IMR-90 (cell line): Measurements from ENCODE around the gene RNU1-4. TPM values are rescaled to one million over a fixed set of nuclear protein-coding genes. Genes with fewer than 3 reads are reported as not detected.
"Not testable (repeated sequence)": the region's sequence is repeated elsewhere in the genome, so short reads cannot be mapped to it uniquely, and the experiment has no call there.

ENCODE experiments used
- ATAC-seq: fragments of 200-7000 bp; cut with Tn5 transposase; 2 replicates; pipeline ENCODE4 v1.9.1; 2020; ENCODE audit warnings: low read depth, mild to moderate bottlenecking, moderate library complexity
- BruUV-seq: library from RNA; stranded (reverse); fragments of 400-500 nt; replicated peaks from 2 replicates; lab custom pipeline; 2021; lab: Mats Ljungman, UMichigan
- CTCF ChIA-PET: fragments of 300-600 bp; formaldehyde crosslinking; extraction: SDS; loops from one replicate; lab custom pipeline; 2021; ENCODE audit warnings: antibody characterized with exemption; lab: Yijun Ruan, JAX
- POLR2A ChIA-PET: fragments of 300-600 bp; sonication (Branson Sonifier 250); formaldehyde crosslinking; loops from one replicate; lab custom pipeline; 2022; ENCODE audit warnings: antibody characterized with exemption; ENCODE audit not compliant: unreplicated experiment; lab: Charles Lee
- DNase-seq: peaks from one replicate; pipeline ENCODE4 v3.0.0; 2013
- H2AFZ ChIP-seq: replicated peaks from 2 replicates; pipeline ENCODE3; 2013; ENCODE audit warnings: low read length, mild to moderate bottlenecking; ENCODE audit not compliant: poor library complexity
- H2AK5ac ChIP-seq: 2 replicates; pipeline ENCODE4 v1.6.1; 2013; ENCODE audit warnings: low read depth, low read length, inconsistent platforms
- H2AK9ac ChIP-seq: replicated peaks from 2 replicates; pipeline ENCODE3; 2013; ENCODE audit warnings: mild to moderate bottlenecking, low read depth, low read length, moderate library complexity; ENCODE audit not compliant: poor library complexity
- H2BK120ac ChIP-seq: 2 replicates; pipeline ENCODE4 v1.6.1; 2013; ENCODE audit warnings: low read depth, low read length, inconsistent platforms
- H2BK15ac ChIP-seq: 3 replicates; pipeline ENCODE4 v1.6.1; 2013; ENCODE audit warnings: low read depth, low read length, inconsistent platforms
- H2BK20ac ChIP-seq: 2 replicates; pipeline ENCODE4 v1.6.1; 2013; ENCODE audit warnings: low read depth, mild to moderate bottlenecking, inconsistent platforms, low read length, moderate library complexity
- H2BK5ac ChIP-seq: 2 replicates; pipeline ENCODE4 v1.6.1; 2013; ENCODE audit warnings: mild to moderate bottlenecking, low read depth, low read length, inconsistent platforms; ENCODE audit not compliant: poor library complexity, severe bottlenecking
- H3K14ac ChIP-seq: replicated peaks from 2 replicates; pipeline ENCODE4 v1.6.1; 2013; ENCODE audit warnings: low read depth, low read length, inconsistent platforms
- H3K18ac ChIP-seq: 2 replicates; pipeline ENCODE4 v1.6.1; 2013; ENCODE audit warnings: low read depth, low read length, control low read depth
- H3K23ac ChIP-seq: 2 replicates; pipeline ENCODE4 v1.6.1; 2013; ENCODE audit warnings: low read depth, low read length, inconsistent platforms
- H3K27ac ChIP-seq: 2 replicates; pipeline ENCODE4 v1.5.1; 2013; ENCODE audit warnings: mild to moderate bottlenecking, control low read depth, low read length; ENCODE audit not compliant: insufficient read depth
- H3K27me3 ChIP-seq: 2 replicates; pipeline ENCODE4 v1.6.1; 2013; ENCODE audit warnings: low read length; ENCODE audit not compliant: control insufficient read depth, insufficient read depth
- H3K36me3 ChIP-seq: 2 replicates; pipeline ENCODE4 v1.6.1; 2013; ENCODE audit warnings: low read length, mixed read lengths; ENCODE audit not compliant: control insufficient read depth, insufficient read depth
- H3K4ac ChIP-seq: 2 replicates; pipeline ENCODE4 v1.6.1; 2013; ENCODE audit warnings: low read depth, low read length, inconsistent platforms
- H3K4me1 ChIP-seq: 2 replicates; pipeline ENCODE4 v1.6.1; 2013; ENCODE audit warnings: low read length, mixed read lengths; ENCODE audit not compliant: control insufficient read depth, insufficient read depth
- H3K4me2 ChIP-seq: 2 replicates; pipeline ENCODE4 v1.6.1; 2013; ENCODE audit warnings: low read depth, mild to moderate bottlenecking, control low read depth, low read length, moderate library complexity
- H3K4me3 ChIP-seq: 2 replicates; pipeline ENCODE4 v1.5.1; 2013; ENCODE audit warnings: low read depth, mild to moderate bottlenecking, control low read depth, low read length, moderate library complexity; ENCODE audit not compliant: insufficient read depth
- H3K56ac ChIP-seq: 2 replicates; pipeline ENCODE4 v1.6.1; 2013; ENCODE audit warnings: low read length, inconsistent platforms; ENCODE audit not compliant: insufficient read depth; ENCODE audit errors: extremely low read depth
- H3K79me1 ChIP-seq, 2 experiments: 2 replicates each; pipeline ENCODE4 v1.6.1; 2013; ENCODE audit warnings: low read length in 2 of 2, inconsistent platforms in 1 of 2, low read depth in 1 of 2
- H3K9ac ChIP-seq: 2 replicates; pipeline ENCODE4 v1.6.1; 2013; ENCODE audit warnings: low read depth, low read length, control low read depth
- H3K9me1 ChIP-seq: 2 replicates; pipeline ENCODE4 v1.6.1; 2013; ENCODE audit warnings: low read length, inconsistent platforms; ENCODE audit not compliant: insufficient read depth
- H3K9me3 ChIP-seq: 2 replicates; pipeline ENCODE4 v1.6.1; 2013; ENCODE audit warnings: low read length; ENCODE audit not compliant: control insufficient read depth, insufficient read depth
- H4K20me1 ChIP-seq: 2 replicates; pipeline ENCODE4 v1.6.1; 2013; ENCODE audit warnings: low read length, inconsistent platforms; ENCODE audit not compliant: insufficient read depth
- H4K5ac ChIP-seq: 2 replicates; pipeline ENCODE4 v1.6.1; 2013; ENCODE audit warnings: mild to moderate bottlenecking, low read depth, low read length, control low read depth
- H4K8ac ChIP-seq, 2 experiments: 2 replicates each; pipeline ENCODE4 v1.6.1; 2013; ENCODE audit warnings: low read depth in 2 of 2, low read length in 2 of 2, control low read depth in 1 of 2, inconsistent platforms in 1 of 2
- H4K91ac ChIP-seq: 2 replicates; pipeline ENCODE4 v1.6.1; 2013; ENCODE audit warnings: low read depth, low read length, inconsistent platforms; ENCODE audit not compliant: insufficient read depth
- WGBS, 2 experiments: methylation state at CpG; one replicate each; pipeline versions ENCODE4 v1.1.5 to v1.1.7; 2013; ENCODE audit warnings: missing lambda C conversion rate in 2 of 2; ENCODE audit not compliant: insufficient read length in 1 of 2; ENCODE audit errors: extremely low coverage in 2 of 2; 5-methylcytosine and 5-hydroxymethylcytosine counted together
- dilution Hi-C: fragments of 300-500 bp; cut with HindIII; formaldehyde crosslinking; loops from one replicate; pipeline ENCODE4 v1.14.3; 2018; ENCODE audit warnings: low sequenced_read_pairs; ENCODE audit not compliant: unreplicated experiment
- in situ Hi-C: fragments of 300-500 bp; cut with MboI; formaldehyde crosslinking; loops from 3 replicates; pipeline ENCODE4 v1.14.3; 2019; ENCODE audit warnings: low sequenced_read_pairs, inconsistent platforms, mixed read lengths
- intact Hi-C: fragments of 100-400 bp; cut with micrococcal nuclease; formaldehyde crosslinking; loops from 2 replicates; pipeline ENCODE4 v1.10.0; 2022
- polyA plus RNA-seq, 3 experiments: library from polyadenylated mRNA; depleted of rRNA; stranded (reverse); fragments of >200 nt; gene quantifications; 2 replicates each; pipeline ENCODE4 v1.2.3, GENCODE V29; 2012; ENCODE audit warnings: low replicate concordance in 1 of 3
- total RNA-seq: library from RNA; depleted of rRNA; stranded (reverse); fragments of >200 nt; gene quantifications from 2 replicates; pipeline ENCODE4 v1.2.3, GENCODE V29; 2012

The RNU1-4 gene
- total and polyA plus RNA-seq, 2 of the 4 experiments (the other 2 are of a cell fraction): under 0.01 TPM; not detected in 1

GRCh38 chr1:16712131-16712530 is 28.2 kb upstream of the RNU1-4 start:
- H3K4me3 ChIP-seq, H3K9me3 ChIP-seq, H2BK5ac ChIP-seq, H4K8ac ChIP-seq, intact Hi-C loops, H3K36me3 ChIP-seq, H4K5ac ChIP-seq, H2BK15ac ChIP-seq, H3K4ac ChIP-seq, CTCF ChIA-PET, H2BK20ac ChIP-seq, H3K56ac ChIP-seq, DNase-seq, ATAC-seq, H3K18ac ChIP-seq, H4K91ac ChIP-seq, in situ Hi-C loops, H3K4me2 ChIP-seq, H3K9me1 ChIP-seq, H2AK9ac ChIP-seq, H3K4me1 ChIP-seq, H3K79me1 ChIP-seq, H3K27ac ChIP-seq, POLR2A ChIA-PET, H2AK5ac ChIP-seq, H4K20me1 ChIP-seq, H3K23ac ChIP-seq, H2BK120ac ChIP-seq, dilution Hi-C loops, H3K9ac ChIP-seq, H3K14ac ChIP-seq, H2AFZ ChIP-seq, BruUV-seq: not testable (repeated sequence)
- WGBS, 2 experiments: 0% methylated on average over 1 of the region's 5 CpGs; no CpG with 5 or more reads in 1 of the 2 experiments
- peaks cover 14% of the 10 kb centered on the region for H3K27me3 ChIP-seq

GRCh38 chr1:16712582-16712981 is 27.7 kb upstream of the RNU1-4 start:
- H4K8ac ChIP-seq, BruUV-seq, H3K27ac ChIP-seq, intact Hi-C loops, H3K9ac ChIP-seq, ATAC-seq, in situ Hi-C loops, H3K14ac ChIP-seq, H3K9me1 ChIP-seq, H4K5ac ChIP-seq, H4K20me1 ChIP-seq, H3K4ac ChIP-seq, H3K18ac ChIP-seq, H4K91ac ChIP-seq, H3K36me3 ChIP-seq, H3K23ac ChIP-seq, CTCF ChIA-PET, dilution Hi-C loops, H2BK15ac ChIP-seq, H2AK9ac ChIP-seq, H2AFZ ChIP-seq, H3K4me3 ChIP-seq, H2AK5ac ChIP-seq, POLR2A ChIA-PET, H3K4me2 ChIP-seq, DNase-seq, H3K79me1 ChIP-seq, H2BK20ac ChIP-seq, H3K4me1 ChIP-seq, H2BK5ac ChIP-seq, H2BK120ac ChIP-seq, H3K9me3 ChIP-seq, H3K56ac ChIP-seq: not testable (repeated sequence)
- H3K27me3 ChIP-seq: peaks cover 18% of the 10 kb centered on the region
- WGBS, 2 experiments: no CpG with 5 or more reads among the region's 14 CpGs
